Heart right ventricle (tissue), 16 donors: ENCODE measurements around the gene GPC5. TPM values are rescaled to one million over a fixed set of nuclear protein-coding genes. Genes with fewer than 3 reads are reported as not detected.
A peak's percentile ranks its signal among the peaks of the same experiment; 100 is the strongest.

ENCODE experiments used
- ATAC-seq, 8 donors: fragments of 200-7000 bp; cut with Tn5 transposase; one replicate each; pipeline ENCODE4 v1.9.1; 2020; ENCODE audit warnings: mild to moderate bottlenecking in 8 of 8, moderate library complexity in 8 of 8, moderate number of reproducible peaks in 1 of 8
- DNase-seq, 2 donors: peaks; one replicate each; pipeline ENCODE4 v3.0.0-alpha.2; 2020
- H3K27ac ChIP-seq, 10 donors: fragments of 200-600 bp; sonication (generic) in 2 of 10; one replicate each; pipeline versions ENCODE4 v1.5.0 to v1.8.0; 2020 to 2022; ENCODE audit warnings: mild to moderate bottlenecking in 3 of 10
- H3K27me3 ChIP-seq, 7 donors: fragments of 200-600 bp; one replicate each; pipeline ENCODE4 v1.8.0; 2021 to 2022; ENCODE audit warnings: mild to moderate bottlenecking in 2 of 7
- H3K36me3 ChIP-seq, 9 donors: fragments of 200-600 bp; sonication (generic) in 1 of 9; one replicate each; pipeline versions ENCODE4 v1.5.0 to v1.8.0; 2020 to 2022; ENCODE audit warnings: mild to moderate bottlenecking in 2 of 9
- H3K4me1 ChIP-seq, 9 donors: fragments of 200-600 bp; sonication (generic) in 1 of 9; one replicate each; pipeline versions ENCODE4 v1.5.0 to v1.8.0; 2020 to 2022; ENCODE audit warnings: mild to moderate bottlenecking in 4 of 9
- H3K4me3 ChIP-seq, 10 donors: fragments of 200-600 bp; sonication (generic) in 2 of 10; one replicate each; pipeline versions ENCODE4 v1.5.0 to v1.8.0; 2020 to 2022; ENCODE audit warnings: mild to moderate bottlenecking in 7 of 10, moderate library complexity in 2 of 10
- H3K9me3 ChIP-seq, 11 donors: fragments of 200-600 bp in 10 of 11; sonication (generic) in 2 of 11; one replicate each; pipeline versions ENCODE4 v1.5.0 to v1.8.0; 2013 to 2022; ENCODE audit warnings: mild to moderate bottlenecking in 2 of 11, control low read depth in 1 of 11, moderate library complexity in 1 of 11
- CTCF ChIP-seq, 9 donors: fragments of 200-600 bp; sonication (generic) in 2 of 9; IDR thresholded peaks; one replicate each; pipeline versions ENCODE4 v1.5.0 to v1.8.0; 2021 to 2022; ENCODE audit warnings: antibody characterized with exemption in 9 of 9, mild to moderate bottlenecking in 5 of 9, moderate library complexity in 1 of 9
- WGBS, 2 donors: extraction: QIAGEN DNeasy Blood & Tissue Kit; methylation state at CpG; one replicate each; pipeline ENCODE4 v1.1.7; 2013; ENCODE audit warnings: inconsistent platforms in 1 of 2; 5-methylcytosine and 5-hydroxymethylcytosine counted together
- intact Hi-C, 10 donors: fragments of 100-400 bp; cut with DNase I; formaldehyde crosslinking; loops; one replicate each; pipeline versions ENCODE4 v1.11.1 to v1.14.2; 2022
- polyA plus RNA-seq, 2 donors: library from polyadenylated mRNA; stranded (reverse); fragments of 200-250 nt; gene quantifications; one replicate each; pipeline ENCODE4 v1.2.3, GENCODE V29; 2013
- total RNA-seq, 10 donors: library from RNA; stranded (reverse); fragmentation: NEBNext Ultra II Directional in 3 of 10; extraction: Animal tissue kit (Norgen Biotek cat#: 25700) in 3 of 10; gene quantifications; one replicate each; pipeline versions ENCODE4 v1.2.1 to v1.2.4, GENCODE V29; 2021 to 2023
- donor health status: Arrhythmogenic right ventricular cardiomyopathy.
- donor health status: ischemic (EF 13 %, LVEDD 7.1; RV severe dilation, severe dysfunction).
- donor health status: healthy with polysubstance abuse.
- donor health status: DM: no; HTN: yes; CAD: no.
- donor health status: DM: no; HTN: no; CAD: no.
- donor health status: ischemic (EF 25% LVEDD 6.9; RV normal size, moderate dysfunction).
- donor health status: ischemic (EF 25% LVEDD 5.7; RV mildly dilated, moderate dysfunction).
- donor health status: healthy.
- donor health status: DM: yes; HTN: yes; CAD: no.
- donor health status: Ischemic cardiomyopathy.
- donor health status: ischemic (EF 35%, LVEDD 5.7; RV mildly dilated, moderate dysfunction).
- donor health status: nonischemic (EF 11% LVEDD 7.7; RV severe dilation, severe dysfunction).
- donor health status: DM: yes; HTN: yes; CAD: no.
- donor health status: PGD.
- donor health status: ischemic (EF 29% LVEDD 5.4; RV normal size, mild dysfunction).
- donor health status: nonischemic (EF 23%, LVEDD 6.1; RV moderate dilation, normal function).

The GPC5 gene
- total and polyA plus RNA-seq, 12 donors, result 0.01 to 3.5 (median 0.70) TPM; not detected in 1

GRCh38 chr13:91355826-91356710 lies 42.4 kb upstream of the GPC5 start:
- ATAC-seq, result no peak
- Histone ChIP-seq H3K4me1 (peaks cover 0 to 10% (median 8%) of the 10 kb centered on the region in 9 donors), H3K9me3 (no peaks in the 10 kb centered on the region), H3K36me3 (peaks cover 0 to 66% (median 0%) of the 10 kb centered on the region in 9 donors), H3K27ac (no peak overlapping the region), H3K4me3 (no peak overlapping the region), H3K27me3 (no peaks in the 10 kb centered on the region)
- DNase-seq, result no peak
- WGBS, 2 donors, result 96% methylated on average over 6 of the region's 6 CpGs
- no peak for TF ChIP-seq CTCF (IDR thresholded peaks at IDR 0.05)
- intact Hi-C loops, result no loop called here

GRCh38 chr13:91356919-91357612 lies 41.4 kb upstream of the GPC5 start:
- DNase-seq (no peak), ATAC-seq (no peak)
- no peak for TF ChIP-seq CTCF (IDR thresholded peaks at IDR 0.05)
- intact Hi-C loops, result no loop called here
- peaks cover 0 to 56% (median 0%) of the 10 kb centered on the region in 9 donors for H3K36me3 ChIP-seq
- peaks cover 0 to 10% (median 6%) of the 10 kb centered on the region in 9 donors for H3K4me1 ChIP-seq
- no peak overlapping the region for H3K4me3 ChIP-seq
- no peak overlapping the region for H3K27ac ChIP-seq
- no peaks in the 10 kb centered on the region for H3K27me3 ChIP-seq
- no peaks in the 10 kb centered on the region for H3K9me3 ChIP-seq
- 83 to 84% methylated on average over 6 of the region's 6 CpGs for WGBS, 2 donors

- Histone ChIP-seq H3K4me3 (no peak overlapping the region), H3K27ac (no peak overlapping the region), H3K4me1 (peaks cover 0 to 10% (median 6%) of the 10 kb centered on the region in 9 donors), H3K36me3 (peaks cover 0 to 48% (median 0%) of the 10 kb centered on the region in 9 donors), H3K27me3 (no peaks in the 10 kb centered on the region), H3K9me3 (no peaks in the 10 kb centered on the region)
- no peak for ATAC-seq
- DNase-seq, result no peak
- TF ChIP-seq CTCF (IDR thresholded peaks at IDR 0.05), result no peak
- 78 to 79% methylated on average over 7 of the region's 7 CpGs for WGBS, 2 donors
- intact Hi-C loops, result no loop called here
Measured at GRCh38 chr13:91357613-91358386, 40.6 kb upstream of the GPC5 start.

- 63 to 75% methylated on average over 2 of the region's 2 CpGs for WGBS, 2 donors
- DNase-seq (no peak), ATAC-seq (peak in 1 of 8 donors; percentile 29)
- no peak overlapping the region for H3K27ac ChIP-seq
- H3K4me1 ChIP-seq, result peaks cover 0 to 8% (median 4%) of the 10 kb centered on the region in 9 donors
- H3K4me3 ChIP-seq, result no peak overlapping the region
- peaks cover 0 to 43% (median 0%) of the 10 kb centered on the region in 9 donors for H3K36me3 ChIP-seq
- no peak for TF ChIP-seq CTCF (IDR thresholded peaks at IDR 0.05)
- H3K9me3 ChIP-seq, result no peaks in the 10 kb centered on the region
- no peaks in the 10 kb centered on the region for H3K27me3 ChIP-seq
- intact Hi-C loops, result no loop called here
Measured at GRCh38 chr13:91358387-91358782, 40.0 kb upstream of the GPC5 start.
